K562 (cell line): ENCODE measurements around the gene DXO. TPM values are rescaled to one million over a fixed set of nuclear protein-coding genes. Genes with fewer than 3 reads are reported as not detected.

Experiments used
- ATAC-seq: fragments of 200-7000 bp; cut with Tn5 transposase; 3 replicates; pipeline ENCODE4 v1.9.1; 2020; ENCODE audit warnings: moderate library complexity
- BruUV-seq: library from RNA; stranded (reverse); fragments of 400-500 nt; replicated peaks from 2 replicates; lab custom pipeline; 2021; lab: Mats Ljungman, UMichigan
- CTCF ChIA-PET: fragments of 300-600 bp; formaldehyde crosslinking; extraction: SDS; loops from one replicate; lab custom pipeline; 2021; ENCODE audit warnings: low intra/inter-chr PET ratio; lab: Yijun Ruan, JAX
- POLR2A ChIA-PET: fragments of 300-600, 350-650 bp; sonication (Branson Sonifier 250); formaldehyde crosslinking; extraction: SDS; loops from one replicate; lab custom pipeline; 2021; ENCODE audit warnings: antibody characterized with exemption, inconsistent platforms; lab: Yijun Ruan, JAX
- DNase-seq, 4 experiments: peaks; one replicate each; pipeline versions ENCODE4 v3.0.0 to v3.0.0-alpha.2; 2011 to 2018; ENCODE audit warnings: low spot score in 3 of 4, mixed read lengths in 3 of 4; ENCODE audit errors: extremely low read depth in 1 of 4
- FAIRE-seq: peaks from 2 replicates; lab custom pipeline; 2011; peaks lifted over from hg19 to GRCh38; lab: Jason Lieb, UNC
- H2AFZ ChIP-seq: 2 replicates; pipeline ENCODE4 v1.6.0; 2011; ENCODE audit warnings: low read depth, low read length, control low read depth, inconsistent platforms
- H3K27ac ChIP-seq: fragments of 200-600 bp; 3 replicates; pipeline ENCODE4 v1.8.0; 2011; ENCODE audit warnings: low read depth, mild to moderate bottlenecking, control low read depth, inconsistent platforms, low read length, moderate library complexity, mixed read lengths; ENCODE audit errors: extremely low read depth
- H3K27me3 ChIP-seq, 2 experiments: fragments of 300-600 bp in 1 of 2; 2 replicates in 1 of 2; 3 replicates in 1 of 2; pipeline versions ENCODE4 v1.6.0 to v1.8.0; 2011; ENCODE audit warnings: inconsistent platforms in 2 of 2, low read length in 2 of 2, mild to moderate bottlenecking in 1 of 2, mixed read lengths in 1 of 2, moderate library complexity in 1 of 2; ENCODE audit not compliant: control insufficient read depth in 2 of 2, insufficient read depth in 2 of 2
- H3K36me3 ChIP-seq: fragments of 300-600 bp; 3 replicates; pipeline ENCODE4 v1.8.0; 2011; ENCODE audit warnings: mild to moderate bottlenecking, low read length, inconsistent platforms; ENCODE audit not compliant: control insufficient read depth, insufficient read depth
- H3K4me1 ChIP-seq, 2 experiments: fragments of 200-600 bp in 1 of 2; replicated peaks in 1 of 2; 2 replicates in 1 of 2; 3 replicates in 1 of 2; pipeline versions ENCODE4 v1.5.1 to v1.8.0; 2011; ENCODE audit warnings: inconsistent platforms in 2 of 2, low read length in 2 of 2, mild to moderate bottlenecking in 1 of 2, mixed read lengths in 1 of 2, moderate library complexity in 1 of 2; ENCODE audit not compliant: control insufficient read depth in 2 of 2, insufficient read depth in 2 of 2
- H3K4me2 ChIP-seq: 2 replicates; pipeline ENCODE4 v1.6.1; 2011; ENCODE audit warnings: low read length, control low read depth, inconsistent platforms, mixed read lengths; ENCODE audit not compliant: insufficient read depth
- H3K4me3 ChIP-seq: fragments of 200-600 bp; sonication (generic), shearing (Covaris generic); 2 replicates; pipeline ENCODE4 v1.5.1; 2016; ENCODE audit warnings: control low read depth, inconsistent platforms
- H3K79me2 ChIP-seq: fragments of 200-600 bp; 3 replicates; pipeline ENCODE4 v1.8.0; 2011; ENCODE audit warnings: low read length, inconsistent platforms; ENCODE audit not compliant: control insufficient read depth, insufficient read depth
- H3K9ac ChIP-seq, 2 experiments: 2 replicates each; pipeline versions ENCODE4 v1.6.0 to v1.6.1; 2011; ENCODE audit warnings: low read depth in 2 of 2, low read length in 2 of 2, control low read depth in 1 of 2, inconsistent platforms in 1 of 2, mild to moderate bottlenecking in 1 of 2, mixed read lengths in 1 of 2; ENCODE audit not compliant: insufficient read depth in 1 of 2
- H3K9me1 ChIP-seq: one replicate; pipeline ENCODE4 v1.6.0; 2011; ENCODE audit warnings: inconsistent platforms, mild to moderate bottlenecking, low read length, moderate library complexity; ENCODE audit not compliant: control insufficient read depth, insufficient read depth
- H3K9me3 ChIP-seq: replicated peaks from 2 replicates; pipeline ENCODE4 v1.5.1; 2011; ENCODE audit warnings: low read depth, low read length, inconsistent platforms; ENCODE audit not compliant: control insufficient read depth, insufficient read depth
- H4K20me1 ChIP-seq: replicated peaks from 2 replicates; pipeline ENCODE4 v1.6.1; 2011; ENCODE audit warnings: low read length, inconsistent platforms, mixed read lengths; ENCODE audit not compliant: control insufficient read depth, insufficient read depth
- ATF4 ChIP-seq: fragments of 450-650 bp; formaldehyde crosslinking; IDR thresholded peaks from 2 replicates; pipeline ENCODE4 v1.4.0; 2022; ENCODE audit warnings: mild to moderate bottlenecking, moderate library complexity
- CBFA2T3 ChIP-seq: fragments of 450-650 bp; IDR thresholded peaks from 2 replicates; pipeline ENCODE4 v1.6.1; 2017
- CBX5 ChIP-seq: IDR thresholded peaks from 2 replicates; pipeline ENCODE4 v1.6.1; 2014; ENCODE audit warnings: low read depth, borderline replicate concordance
- CEBPB ChIP-seq: fragments of 450-650 bp; IDR thresholded peaks from 2 replicates; pipeline ENCODE4 v1.6.1; 2016; ENCODE audit warnings: missing genetic modification characterization, missing compliant biosample characterization
- CEBPG ChIP-seq, 3 experiments: fragments of 200-800 bp in 1 of 3; sonication (Bioruptor generic) in 1 of 3; sonication (generic) in 1 of 3; formaldehyde crosslinking in 1 of 3; IDR thresholded peaks in 2 of 3; conservative IDR thresholded peaks in 1 of 3; 2 replicates each; pipeline versions ENCODE4 v1.6.1 to v1.8.0; 2016 to 2022; ENCODE audit warnings: missing compliant biosample characterization in 2 of 3, missing genetic modification characterization in 2 of 3, mild to moderate bottlenecking in 1 of 3, missing genetic modification reagents in 1 of 3
- KDM4B ChIP-seq, 2 experiments: fragments of 450-650 bp in 1 of 2; sonication (generic) in 1 of 2; IDR thresholded peaks; 2 replicates each; pipeline ENCODE4 v1.6.1; 2016 to 2017; ENCODE audit warnings: borderline replicate concordance in 2 of 2, antibody characterized with exemption in 1 of 2, low read depth in 1 of 2, mild to moderate bottlenecking in 1 of 2
- SPI1 ChIP-seq: IDR thresholded peaks from 2 replicates; pipeline ENCODE4 v1.6.1; 2011; ENCODE audit warnings: low read depth, low read length, control low read depth, borderline replicate concordance
- WGBS: fragments of 100-300 bp; shearing (Covaris generic); methylation state at CpG from one replicate; pipeline ENCODE4 v1.1.6; 2016; ENCODE audit warnings: low coverage, mixed read lengths; ENCODE audit not compliant: insufficient coverage; ENCODE audit errors: missing lambda C conversion rate; 5-methylcytosine and 5-hydroxymethylcytosine counted together
- in situ Hi-C: fragments of 300-500 bp; cut with MboI; formaldehyde crosslinking; loops from 4 replicates; pipeline ENCODE4 v1.15.0; 2018; ENCODE audit warnings: inconsistent platforms, mixed read lengths
- intact Hi-C: fragments of 100-400 bp; cut with micrococcal nuclease; formaldehyde crosslinking; loops from 2 replicates; pipeline ENCODE4 v1.14.2; 2022
- polyA plus RNA-seq, 8 experiments: library from polyadenylated mRNA; depleted of rRNA in 4 of 8; stranded (reverse) in 5 of 8; unstranded in 3 of 8; fragments of >200 nt; fragmentation: Nextera tagmentation in 2 of 8; fragmentation: Illumina TruSeq in 1 of 8; extraction: Ambion mirVana in 2 of 8; extraction: Trizol in 1 of 8; gene quantifications; 2 replicates each; pipeline versions ENCODE4 v1.2.1 to v1.2.3, GENCODE V29; 2011 to 2014; ENCODE audit warnings: inconsistent platforms in 1 of 8, missing spikeins in 1 of 8
- total RNA-seq, 7 experiments: library from RNA; depleted of rRNA in 6 of 7; stranded (reverse); fragments of >200 nt in 6 of 7; fragmentation: Illumina TruSeq in 2 of 7; extraction: Trizol in 2 of 7; gene quantifications; 2 replicates each; pipeline versions ENCODE4 v1.2.1 to v1.2.3, GENCODE V29; 2011 to 2021; ENCODE audit warnings: low replicate concordance in 1 of 7

Gene DXO
- total and polyA plus RNA-seq, 9 of the 15 experiments (the other 6 are each of a cell fraction or from before 2014, with no cell fraction given): 6.4 to 35.1 (median 19.4) TPM

GRCh38 chr6:31966997-31967925 lies 4.7 kb downstream of the DXO start:
- DNase-seq: no peak
- no peak overlapping the region for H3K4me3 ChIP-seq
- H3K9ac ChIP-seq: peak overlapping the region in 1 of 2 experiments; percentile 24; a peak in 2 of 4 replicates
- no peak for ATAC-seq
- no TSS peak for BruUV-seq
- H3K79me2 ChIP-seq: peaks cover 23% of the 10 kb centered on the region
- H3K27me3 ChIP-seq: no peaks in the 10 kb centered on the region
- 63% methylated on average over 10 of the region's 10 CpGs for WGBS
- no peaks in the 10 kb centered on the region for H3K9me3 ChIP-seq
- H2AFZ ChIP-seq: no peak overlapping the region
- H3K27ac ChIP-seq: no peak overlapping the region; the same call in 2 of the 3 replicates
- intact Hi-C loops (no loop called here), in situ Hi-C loops (no loop called here)
- peak; percentile 54 for FAIRE-seq
- H3K4me1 ChIP-seq: peaks cover 37 to 44% of the 10 kb centered on the region in 2 experiments; a peak in 4 of 5 replicates
- TF ChIP-seq SPI1 (no peak), ATF4 (CRISPR knock-in tag) (no peak), CBX5 (no peak), KDM4B (IDR thresholded peaks at IDR 0.05; ENCODE audit: borderline replicate concordance in 2 of 2, low read depth in 1 of 2) (no peak), CBFA2T3 (peak; percentile 23; the same call in 1 of the 2 replicates), CEBPG (CRISPR knock-in tag; IDR thresholded peaks at IDR 0.05) (0 out of 2 replicates have a peak, but pooled peaks have one; percentile 21), CEBPG (tag; conservative IDR thresholded peaks at IDR 0.05 in 1 of 2, IDR thresholded peaks at IDR 0.05 in 1 of 2) (no peak), CEBPB (tag) (peak; percentile 80)
- POLR2A ChIA-PET: interaction anchor here (0.6 to 5.8 kb wide), 4 partner anchors 9 to 216 kb away, joined by 3 to 74 read pairs (median 6); partner anchors contain the start of genes NELFE and SKIC2
- no peaks in the 10 kb centered on the region for H3K9me1 ChIP-seq
- no peaks in the 10 kb centered on the region for H4K20me1 ChIP-seq
- CTCF ChIA-PET: no interaction called here
- no peak overlapping the region for H3K4me2 ChIP-seq
- H3K36me3 ChIP-seq: peaks cover 89% of the 10 kb centered on the region
